GM19099 (cell line): ENCODE data around the gene PKHD1.

ENCODE experiments used
- POLR2A ChIP-seq: IDR thresholded peaks from 3 replicates; pipeline ENCODE4 v1.6.1; 2011; ENCODE audit warnings: low read depth; ENCODE audit not compliant: insufficient read length; ENCODE audit errors: extremely low read depth

The PKHD1 gene

DNA sequence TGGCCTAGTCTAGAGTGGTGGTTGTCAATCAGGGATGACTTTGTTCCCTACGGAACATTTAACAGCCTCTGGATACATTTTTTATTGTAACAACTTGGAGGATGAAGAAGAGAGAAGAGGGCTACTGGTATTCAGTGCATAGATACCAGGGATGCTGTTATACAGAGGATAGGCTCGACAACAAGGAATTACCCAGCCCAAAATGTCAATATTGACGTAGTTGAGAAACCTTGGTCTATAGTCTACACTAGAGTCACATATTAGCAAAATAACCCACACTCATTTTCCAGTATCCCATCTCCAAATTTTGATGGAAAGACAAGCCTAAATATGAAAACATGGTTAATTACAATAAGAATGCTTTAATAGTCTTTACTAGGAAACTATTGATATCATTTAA, 195.1 kb downstream of the PKHD1 start:
- TF ChIP-seq POLR2A = no peak

- TF ChIP-seq POLR2A = no peak
Measured at GRCh38 chr6:51891784-51892183, 195.6 kb downstream of the PKHD1 start.

DNA sequence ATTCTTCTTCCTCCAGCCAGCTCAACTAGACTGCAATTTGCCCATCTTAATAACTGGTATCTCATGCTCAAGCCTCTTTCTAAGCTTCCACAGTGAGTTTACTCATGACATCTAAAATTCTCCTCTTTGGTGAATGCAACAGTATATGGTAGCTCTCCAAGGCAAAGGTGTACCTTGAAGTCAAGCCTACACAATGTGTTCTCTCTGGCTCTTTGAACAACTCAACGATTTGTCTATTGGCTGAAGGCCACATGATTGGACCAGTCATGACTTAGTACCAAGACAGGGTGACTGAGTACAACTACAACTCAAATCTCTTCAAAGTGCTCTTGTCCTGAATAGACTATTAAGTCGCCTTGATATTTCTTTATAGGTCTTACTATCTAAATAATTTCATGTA, 199.6 kb downstream of the PKHD1 start:
- TF ChIP-seq POLR2A = no peak

GRCh38 chr6:51885957-51886356, 201.5 kb downstream of the PKHD1 start:
- no peak for TF ChIP-seq POLR2A

DNA sequence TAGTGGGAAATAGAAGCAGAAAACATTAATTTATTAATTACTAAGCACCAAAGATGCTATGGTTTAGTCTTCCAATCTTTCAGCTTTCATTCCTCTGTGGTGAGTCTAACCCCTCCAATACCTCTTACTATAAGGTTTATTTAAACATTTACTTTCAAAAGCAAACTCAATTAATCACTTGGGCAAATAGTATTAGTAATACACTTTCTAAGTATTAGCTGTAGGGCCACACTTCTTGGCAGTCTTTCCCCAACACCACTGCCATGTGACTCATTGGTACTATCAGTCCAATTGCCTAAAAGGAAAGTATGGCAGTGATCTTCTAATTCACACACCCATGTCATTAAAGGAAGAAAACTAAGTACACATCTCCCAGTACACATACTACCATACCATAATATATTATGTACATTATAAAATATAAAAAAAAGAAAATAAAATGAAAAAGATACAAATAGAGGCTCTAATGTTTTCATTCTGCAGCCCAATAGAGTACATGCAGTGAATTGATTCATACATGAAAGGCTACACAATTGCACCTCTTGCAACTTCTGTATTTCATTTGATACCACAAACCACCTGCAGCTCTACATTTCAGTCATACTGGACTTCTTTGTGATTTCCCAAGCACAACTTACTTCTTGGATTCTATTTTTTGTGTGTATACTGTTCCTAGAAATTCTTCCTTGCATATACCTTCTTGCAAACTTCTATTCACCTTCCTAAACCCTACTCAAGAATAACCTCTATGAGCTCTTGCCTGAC, 218.6 kb downstream of the PKHD1 start:
- no peak for TF ChIP-seq POLR2A

GRCh38 chr6:51866867-51867266, 220.5 kb downstream of the PKHD1 start:
- TF ChIP-seq POLR2A = no peak

GRCh38 chr6:51865996-51866395, 221.4 kb downstream of the PKHD1 start:
- no peak for TF ChIP-seq POLR2A

DNA sequence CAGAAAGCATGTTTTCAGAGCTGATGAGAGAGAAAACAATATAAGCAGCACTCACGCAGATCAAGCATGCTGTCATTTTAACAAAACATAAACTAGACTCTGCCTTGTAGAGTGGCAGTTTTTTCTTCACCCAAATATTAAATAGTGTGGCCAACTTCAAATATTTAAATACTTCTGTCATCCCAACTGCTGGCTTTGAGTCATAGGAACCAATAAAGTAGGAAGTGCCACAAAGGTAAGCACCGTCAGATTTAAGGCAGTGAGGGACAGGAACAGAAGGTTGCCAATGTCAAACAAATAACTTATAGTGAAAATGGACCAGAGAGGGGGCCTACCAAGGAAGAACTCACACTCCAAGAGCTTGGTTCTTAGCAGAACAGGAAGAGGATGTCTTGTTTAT, 222.2 kb downstream of the PKHD1 start:
- no peak for TF ChIP-seq POLR2A

DNA sequence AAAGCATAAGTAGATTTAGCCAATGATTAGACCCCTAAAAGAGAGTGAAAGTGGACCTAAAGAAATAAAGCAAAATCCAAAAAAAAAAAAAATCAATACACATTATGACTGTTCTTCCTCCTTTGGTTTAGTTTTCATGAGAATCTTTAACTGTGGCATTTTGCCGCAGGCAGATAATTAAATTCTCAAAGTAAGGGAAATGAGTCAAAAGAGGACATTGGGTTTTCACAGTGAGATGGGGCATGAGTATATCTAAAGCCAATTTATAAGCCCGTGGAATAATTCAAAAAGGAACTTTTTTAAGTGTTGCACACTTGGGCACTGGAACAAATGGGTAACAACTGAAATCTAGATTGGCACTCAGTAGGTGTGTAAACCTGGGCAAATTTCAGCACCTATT, 230.3 kb downstream of the PKHD1 start:
- TF ChIP-seq POLR2A = no peak

DNA sequence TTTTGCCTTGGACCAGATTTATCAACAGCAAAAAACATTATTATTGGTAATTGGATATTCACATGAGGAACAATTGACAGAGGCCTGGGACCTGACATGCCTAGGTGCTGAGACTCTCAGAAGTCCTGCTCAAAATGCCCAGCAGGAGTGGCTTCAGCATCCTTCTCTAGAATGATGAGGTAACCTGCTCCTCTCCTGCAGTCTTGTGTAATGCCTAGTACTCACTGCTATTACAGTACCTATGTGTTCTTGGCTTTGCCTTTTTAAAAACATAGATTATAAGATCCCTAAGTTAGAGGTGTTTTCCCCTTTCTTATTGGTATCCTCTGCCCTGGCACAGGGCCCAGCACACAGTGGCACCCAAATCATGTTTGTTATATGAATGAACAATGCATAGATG, 230.9 kb downstream of the PKHD1 start:
- TF ChIP-seq POLR2A = no peak

DNA sequence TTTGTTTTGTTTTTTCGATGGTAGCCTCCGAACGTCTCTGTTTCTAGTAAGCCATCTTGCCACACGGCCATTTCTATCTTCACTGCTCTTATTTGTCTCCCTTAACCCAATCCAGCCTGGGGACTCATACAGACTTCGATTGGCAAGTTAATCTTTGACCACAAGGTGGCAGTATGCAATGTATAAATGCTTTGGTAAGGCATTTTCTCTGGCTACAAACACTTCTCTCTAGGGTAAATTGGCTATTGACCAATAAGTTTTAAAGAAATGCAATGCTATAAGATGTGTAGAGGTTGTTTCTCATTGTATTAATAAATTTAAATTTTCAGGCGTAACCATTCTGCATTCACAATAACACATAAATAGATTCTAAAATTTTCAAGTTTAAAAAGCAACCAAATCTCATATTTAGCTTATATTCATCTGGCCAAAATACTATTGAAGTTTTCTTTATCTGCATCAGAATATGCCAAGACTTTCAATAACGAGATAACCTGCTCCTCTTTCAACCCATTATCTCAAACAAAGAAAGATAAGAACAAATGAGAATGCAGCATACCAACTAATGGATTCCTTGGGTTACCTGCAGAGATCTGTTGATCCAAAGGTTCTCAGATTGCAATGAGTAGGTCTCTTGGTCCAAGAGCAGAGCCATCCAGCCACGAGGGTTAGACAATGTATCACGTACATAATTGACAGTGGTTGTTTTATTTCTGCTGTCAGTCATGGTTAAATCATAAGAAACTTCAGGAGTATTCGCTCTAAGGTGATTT, 231.9 kb downstream of the PKHD1 start:
- no peak for TF ChIP-seq POLR2A

GRCh38 chr6:51854876-51855275, 232.5 kb downstream of the PKHD1 start:
- TF ChIP-seq POLR2A = no peak

DNA sequence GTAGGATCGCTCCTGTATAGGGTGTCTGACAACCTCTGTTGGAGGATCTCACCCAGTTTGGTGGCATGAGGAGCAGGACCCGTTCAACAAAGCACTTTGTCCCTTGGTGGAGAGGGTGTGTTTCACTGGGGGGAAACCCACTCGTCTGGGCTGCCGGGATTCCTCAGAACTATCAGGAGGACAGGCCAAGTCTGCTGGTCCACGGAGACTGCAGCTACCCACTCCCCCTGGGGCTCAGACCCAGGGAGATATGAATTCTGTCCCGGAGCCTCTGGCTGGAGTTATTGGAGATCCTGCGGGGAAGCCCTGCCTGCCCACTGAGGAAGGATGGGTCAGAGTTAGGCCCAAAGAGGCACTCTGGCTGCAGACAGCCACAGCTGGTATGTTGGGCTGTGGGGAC, 233.1 kb downstream of the PKHD1 start:
- no peak for TF ChIP-seq POLR2A

GRCh38 chr6:51846531-51846930, 240.9 kb downstream of the PKHD1 start:
- TF ChIP-seq POLR2A = no peak

DNA sequence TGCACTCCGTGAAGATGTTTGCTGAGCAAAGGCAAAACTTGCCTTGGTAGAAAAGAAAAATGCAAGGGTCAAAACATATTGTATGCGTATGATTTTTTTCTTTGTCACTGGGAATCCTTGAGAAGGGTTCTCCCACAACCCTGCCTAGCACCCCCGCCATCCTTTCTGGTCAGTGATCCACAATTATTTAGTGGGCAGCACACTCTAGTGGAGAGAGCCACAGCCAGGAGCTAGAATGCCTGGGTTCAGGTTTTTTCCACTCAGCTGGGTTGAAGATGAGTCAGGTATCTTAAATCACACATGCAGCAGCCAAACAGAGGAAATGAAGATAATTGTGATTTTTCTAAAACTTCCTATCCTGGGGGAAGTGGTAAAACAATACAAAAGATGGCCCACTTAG, 243.1 kb downstream of the PKHD1 start:
- TF ChIP-seq POLR2A = no peak

DNA sequence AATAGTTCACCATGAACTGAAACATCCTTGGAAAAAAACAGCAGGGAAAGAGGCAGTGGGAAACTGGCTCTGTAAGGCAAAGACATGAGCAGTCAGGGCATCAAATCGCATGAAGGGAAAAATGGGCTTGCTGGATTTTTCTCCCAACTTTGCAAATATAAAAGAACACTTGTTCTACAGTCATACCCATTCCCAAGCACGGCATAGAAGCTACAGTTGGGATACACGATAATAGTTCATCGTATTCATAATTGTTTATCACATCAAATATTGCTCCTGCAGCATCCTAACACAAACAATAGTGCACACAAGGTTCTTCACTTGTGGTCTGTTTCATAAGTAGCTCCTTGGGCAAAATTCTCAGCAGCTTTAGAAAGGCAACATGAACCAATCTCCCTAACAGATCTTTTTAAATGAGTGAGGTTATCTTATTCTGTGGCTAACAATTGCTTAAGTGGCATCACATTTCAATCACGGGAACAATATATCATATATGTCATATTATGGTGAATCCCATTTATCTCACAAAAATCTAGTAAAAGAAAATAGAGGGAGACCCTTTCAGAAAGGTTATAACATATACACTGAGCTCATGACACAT, 243.9 kb downstream of the PKHD1 start:
- no peak for TF ChIP-seq POLR2A
